BLaER1 treated with 17β-estradiol and CSF1 and Interleukin-3, amounts not matched to agents 10 nM and 100 nM (cell line): ENCODE results near the gene OCA2.

Source experiments
- H3K27ac ChIP-seq, 11 experiments: shearing (Covaris generic); formaldehyde crosslinking; 2 replicates each; pipeline ENCODE4 v1.8.1; 2022
- H3K27me3 ChIP-seq, 11 experiments: shearing (Covaris generic); formaldehyde crosslinking; 2 replicates each; pipeline ENCODE4 v1.8.1; 2022
- H3K36me3 ChIP-seq, 11 experiments: shearing (Covaris generic); formaldehyde crosslinking; 2 replicates each; pipeline ENCODE4 v1.8.1; 2022
- H3K4me1 ChIP-seq, 10 experiments: shearing (Covaris generic); formaldehyde crosslinking; 2 replicates each; pipeline ENCODE4 v1.8.1; 2022
- H3K4me2 ChIP-seq, 11 experiments: shearing (Covaris generic); formaldehyde crosslinking; 2 replicates each; pipeline ENCODE4 v1.8.1; 2022
- H3K4me3 ChIP-seq, 10 experiments: shearing (Covaris generic); formaldehyde crosslinking; 2 replicates each; pipeline ENCODE4 v1.8.1; 2022
- H3K9ac ChIP-seq, 11 experiments: shearing (Covaris generic); formaldehyde crosslinking; 2 replicates each; pipeline ENCODE4 v1.8.1; 2022
- H3K9me3 ChIP-seq, 11 experiments: shearing (Covaris generic); formaldehyde crosslinking; replicated peaks in 1 of 11; 2 replicates each; pipeline ENCODE4 v1.8.1; 2022
- H4K20me1 ChIP-seq, 11 experiments: shearing (Covaris generic); formaldehyde crosslinking; 2 replicates each; pipeline ENCODE4 v1.8.1; 2022
- Cebpa-rat ChIP-seq, 11 experiments: shearing (Covaris generic); IDR thresholded peaks; 2 replicates each; pipeline ENCODE4 v1.8.1; 2022

OCA2 gene

GRCh38 chr15:28030801-28031200, 68.3 kb downstream of the OCA2 start:
- Histone ChIP-seq H3K4me2 (no peak overlapping the region), H3K9ac (no peak overlapping the region), H3K4me3 (no peak overlapping the region), H4K20me1 (no peaks in the 10 kb centered on the region), H3K36me3 (no peaks in the 10 kb centered on the region), H3K27me3 (no peaks in the 10 kb centered on the region), H3K9me3 (peaks cover 0 to 10% (median 4%) of the 10 kb centered on the region in 11 experiments; a peak in 8 of 22 replicates), H3K27ac (no peak overlapping the region), H3K4me1 (no peaks in the 10 kb centered on the region)
- no peak for TF ChIP-seq Cebpa-rat (IDR thresholded peaks at IDR 0.05)

DNA sequence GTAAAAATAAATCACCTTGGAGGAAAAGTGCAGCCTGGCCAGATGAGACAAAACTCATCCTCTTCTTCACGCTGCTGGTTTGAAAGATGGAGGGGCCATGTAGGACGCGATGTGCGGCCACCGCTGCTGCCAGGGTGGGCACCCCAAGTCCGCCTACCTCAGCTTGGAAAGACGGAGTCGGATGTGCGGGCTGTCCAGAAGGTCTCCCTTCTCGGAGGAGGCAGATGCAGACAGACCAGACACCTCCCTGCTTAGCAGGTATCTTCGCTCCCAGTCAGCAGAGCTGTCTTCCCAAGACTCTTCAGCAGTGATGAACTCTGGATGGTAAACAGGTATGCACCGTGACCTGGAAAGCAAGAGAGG, 71.4 kb downstream of the OCA2 start:
- H3K9ac ChIP-seq = no peak overlapping the region
- no peak overlapping the region for H3K27ac ChIP-seq
- peaks cover 0 to 17% (median 0%) of the 10 kb centered on the region in 10 experiments; a peak in 4 of 20 replicates for H3K4me1 ChIP-seq
- no peaks in the 10 kb centered on the region for H3K36me3 ChIP-seq
- no peaks in the 10 kb centered on the region for H4K20me1 ChIP-seq
- H3K27me3 ChIP-seq = no peaks in the 10 kb centered on the region
- no peak overlapping the region for H3K4me3 ChIP-seq
- no peak overlapping the region for H3K4me2 ChIP-seq
- no peak for TF ChIP-seq Cebpa-rat (IDR thresholded peaks at IDR 0.05)
- H3K9me3 ChIP-seq = peaks cover 0 to 10% (median 4%) of the 10 kb centered on the region in 11 experiments; a peak in 8 of 22 replicates

GRCh38 chr15:28026764-28027713, 72.1 kb downstream of the OCA2 start:
- H3K4me3 ChIP-seq = no peak overlapping the region
- no peaks in the 10 kb centered on the region for H3K36me3 ChIP-seq
- H3K27ac ChIP-seq = no peak overlapping the region
- no peaks in the 10 kb centered on the region; a peak in 1 of 22 replicates for H4K20me1 ChIP-seq
- no peak overlapping the region for H3K9ac ChIP-seq
- H3K9me3 ChIP-seq = peaks cover 0 to 10% (median 4%) of the 10 kb centered on the region in 11 experiments; a peak in 8 of 22 replicates
- no peaks in the 10 kb centered on the region for H3K27me3 ChIP-seq
- H3K4me2 ChIP-seq = no peak overlapping the region
- no peak for TF ChIP-seq Cebpa-rat (IDR thresholded peaks at IDR 0.05)
- H3K4me1 ChIP-seq = peaks cover 0 to 24% (median 3%) of the 10 kb centered on the region in 10 experiments; a peak in 9 of 20 replicates

DNA sequence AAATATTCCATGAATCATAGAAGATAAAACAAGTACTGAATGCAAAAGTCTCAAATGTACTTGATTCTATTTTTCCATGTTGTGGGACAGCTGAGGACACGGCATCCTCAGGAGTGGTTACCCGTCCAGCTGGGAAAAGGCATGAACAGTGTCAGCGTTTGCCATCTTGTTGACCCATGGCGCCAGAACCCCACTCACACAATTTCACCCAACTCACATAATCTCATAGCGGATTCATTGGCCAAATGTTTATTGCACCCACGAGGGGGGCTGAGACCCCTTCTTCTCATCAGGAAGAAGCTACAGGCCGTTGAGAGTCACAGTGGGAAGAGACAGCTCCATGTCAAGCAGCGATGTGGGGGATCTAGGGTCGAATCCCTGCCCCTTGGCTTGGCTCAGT, 72.9 kb downstream of the OCA2 start:
- Histone ChIP-seq H3K9ac (no peak overlapping the region), H3K9me3 (peaks cover 0 to 10% (median 4%) of the 10 kb centered on the region in 11 experiments; a peak in 8 of 22 replicates), H3K4me3 (no peak overlapping the region), H3K4me2 (no peak overlapping the region), H3K4me1 (peaks cover 0 to 32% (median 11%) of the 10 kb centered on the region in 10 experiments; a peak in 15 of 20 replicates), H3K36me3 (no peaks in the 10 kb centered on the region), H4K20me1 (no peaks in the 10 kb centered on the region; a peak in 2 of 22 replicates), H3K27ac (no peak overlapping the region), H3K27me3 (no peaks in the 10 kb centered on the region)
- no peak for TF ChIP-seq Cebpa-rat (IDR thresholded peaks at IDR 0.05)

DNA sequence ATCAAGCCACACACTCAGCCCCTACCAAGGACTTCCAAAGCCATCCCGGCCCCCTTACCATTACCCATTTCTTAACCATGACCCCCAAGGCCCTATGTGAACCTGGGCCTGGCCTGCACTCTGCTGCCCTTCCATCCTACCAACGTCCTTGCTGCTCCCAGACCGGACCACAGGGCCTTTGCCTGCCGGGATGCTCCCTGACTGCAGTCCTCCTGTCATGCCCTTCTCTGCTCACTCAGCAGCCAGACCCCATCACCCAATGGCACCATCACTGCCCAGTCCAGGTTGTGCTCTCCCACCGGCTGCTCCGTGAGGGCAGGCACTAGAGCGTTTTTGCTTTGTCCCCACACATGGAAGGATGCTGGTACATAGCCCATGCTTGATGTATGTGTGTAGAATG, 73.7 kb downstream of the OCA2 start:
- Histone ChIP-seq H3K4me1 (peaks cover 0 to 36% (median 15%) of the 10 kb centered on the region in 10 experiments; a peak in 15 of 20 replicates), H3K27ac (no peak overlapping the region), H4K20me1 (no peaks in the 10 kb centered on the region; a peak in 2 of 22 replicates), H3K9ac (no peak overlapping the region), H3K9me3 (peaks cover 0 to 10% (median 4%) of the 10 kb centered on the region in 11 experiments; a peak in 8 of 22 replicates), H3K36me3 (no peaks in the 10 kb centered on the region), H3K27me3 (no peaks in the 10 kb centered on the region), H3K4me3 (no peak overlapping the region), H3K4me2 (no peak overlapping the region)
- no peak for TF ChIP-seq Cebpa-rat (IDR thresholded peaks at IDR 0.05)

DNA sequence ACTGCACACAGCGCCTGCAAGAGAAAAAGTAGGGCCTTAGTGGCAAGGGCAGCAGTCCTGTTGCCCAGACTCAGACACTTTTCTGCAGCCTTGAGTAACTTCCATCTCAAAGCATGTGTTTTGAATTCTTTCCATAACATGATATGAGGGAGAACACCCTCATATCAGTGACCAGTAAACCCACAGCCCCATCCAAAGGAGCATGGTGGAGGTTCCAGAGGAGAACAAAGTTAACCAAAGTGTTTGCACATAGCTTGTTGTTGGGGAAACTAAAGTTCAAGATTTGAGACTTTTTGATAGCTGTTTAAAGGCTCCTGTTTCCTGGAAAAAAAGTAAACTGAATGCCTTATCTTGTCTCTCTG, 74.2 kb downstream of the OCA2 start:
- Histone ChIP-seq H3K27ac (no peak overlapping the region), H3K4me2 (no peak overlapping the region), H3K9me3 (peaks cover 0 to 10% (median 4%) of the 10 kb centered on the region in 11 experiments; a peak in 8 of 22 replicates), H4K20me1 (no peaks in the 10 kb centered on the region; a peak in 2 of 22 replicates), H3K27me3 (no peaks in the 10 kb centered on the region), H3K4me3 (no peak overlapping the region), H3K36me3 (no peaks in the 10 kb centered on the region), H3K4me1 (peaks cover 0 to 36% (median 15%) of the 10 kb centered on the region in 10 experiments; a peak in 15 of 20 replicates), H3K9ac (no peak overlapping the region)
- TF ChIP-seq Cebpa-rat (IDR thresholded peaks at IDR 0.05) = no peak

GRCh38 chr15:28023933-28024888, 74.9 kb downstream of the OCA2 start:
- Histone ChIP-seq H3K4me2 (peak overlapping the region in 4 of 11 experiments; percentile 14 to 37 (median 15); a peak in 3 of 22 replicates), H3K9ac (no peak overlapping the region), H3K36me3 (no peaks in the 10 kb centered on the region), H3K27me3 (no peaks in the 10 kb centered on the region), H4K20me1 (no peaks in the 10 kb centered on the region; a peak in 2 of 22 replicates), H3K27ac (no peak overlapping the region), H3K9me3 (peaks cover 0 to 10% (median 4%) of the 10 kb centered on the region in 11 experiments; a peak in 8 of 22 replicates), H3K4me3 (no peak overlapping the region), H3K4me1 (peaks cover 0 to 36% (median 15%) of the 10 kb centered on the region in 10 experiments; a peak in 15 of 20 replicates)
- no peak for TF ChIP-seq Cebpa-rat (IDR thresholded peaks at IDR 0.05)

GRCh38 chr15:28023422-28023821, 75.7 kb downstream of the OCA2 start:
- H3K4me2 ChIP-seq = peak overlapping the region in 5 of 11 experiments; percentile 4 to 37 (median 13); a peak in 3 of 22 replicates
- TF ChIP-seq Cebpa-rat (IDR thresholded peaks at IDR 0.05) = no peak
- H4K20me1 ChIP-seq = no peaks in the 10 kb centered on the region; a peak in 2 of 22 replicates

More at GRCh38 chr15:28023422-28023821, 75.7 kb downstream of the OCA2 start:
- no peaks in the 10 kb centered on the region for H3K27me3 ChIP-seq
- no peak overlapping the region for H3K4me3 ChIP-seq
- H3K9ac ChIP-seq = no peak overlapping the region
- peaks cover 0 to 37% (median 16%) of the 10 kb centered on the region in 10 experiments; a peak in 15 of 20 replicates for H3K4me1 ChIP-seq
- peaks cover 0 to 10% (median 4%) of the 10 kb centered on the region in 11 experiments; a peak in 8 of 22 replicates for H3K9me3 ChIP-seq
- no peak overlapping the region for H3K27ac ChIP-seq
- H3K36me3 ChIP-seq = no peaks in the 10 kb centered on the region
